H4 (cell line): ENCODE results near the gene TEAD3. TPM values are rescaled to one million over a fixed set of nuclear protein-coding genes. Genes with fewer than 3 reads are reported as not detected.

Source experiments
- total RNA-seq: library from RNA; depleted of rRNA; stranded (reverse); fragments of >200 nt; shearing (Covaris generic); gene quantifications from 2 replicates; pipeline ENCODE4 v1.2.3, GENCODE V29; 2014; rRNA removed

Gene TEAD3
- total RNA-seq, 1 experiment from 2014 or later, result 7.1 TPM

Other genes with a start within 250 kb of the TEAD3 start
- 6.7 and 7.2 TPM in 2 replicates for gene ZNF76, start 237.3 kb downstream of the TEAD3 start, total RNA-seq
- gene DEF6, start 199.3 kb downstream of the TEAD3 start, total RNA-seq, result 0.16 and 0.43 TPM in 2 replicates
- 2.7 and 3.2 TPM in 2 replicates for gene PPARD, start 154.5 kb downstream of the TEAD3 start, total RNA-seq
- 5.9 and 6.6 TPM in 2 replicates for gene FANCE, start 44.7 kb downstream of the TEAD3 start, total RNA-seq
- 1,521 and 1,556 TPM in 2 replicates for gene RPL10A, start 28.7 kb downstream of the TEAD3 start, total RNA-seq
- gene TULP1, start 15.8 kb upstream of the TEAD3 start, total RNA-seq, result not detected in 2 replicates
- 2.0 and 3.4 TPM in 2 replicates for gene FKBP5, start 191.8 kb upstream of the TEAD3 start, total RNA-seq
- 0.33 TPM in 1 of 2 replicates, not detected in the other for gene ARMC12, start 240.0 kb upstream of the TEAD3 start, total RNA-seq